HCT116 (cell line): ENCODE results near the gene PRKN. TPM values are rescaled to one million over a fixed set of nuclear protein-coding genes. Genes with fewer than 3 reads are reported as not detected.

Source experiments
- ATAC-seq: fragments of 200-7000 bp; cut with Tn5 transposase; 2 replicates; pipeline ENCODE4 v1.9.1; 2020; ENCODE audit warnings: mild to moderate bottlenecking, moderate library complexity
- BruUV-seq: library from RNA; stranded (reverse); fragments of 400-500 nt; replicated peaks from 2 replicates; lab custom pipeline; 2021; lab: Mats Ljungman, UMichigan
- CTCF ChIA-PET: fragments of 300-600 bp; sonication (Branson Sonifier 250); formaldehyde crosslinking; loops from one replicate; lab custom pipeline; 2021; ENCODE audit warnings: antibody characterized with exemption; lab: Charles Lee
- POLR2A ChIA-PET: fragments of 300-600, 350-600 bp; sonication (Branson Sonifier 250); formaldehyde crosslinking; loops from one replicate; lab custom pipeline; 2021; ENCODE audit warnings: antibody characterized with exemption; lab: Charles Lee
- RAD21 ChIA-PET, 2 experiments: fragments of 300-600 bp; sonication (Branson Sonifier 250); formaldehyde crosslinking; loops; one replicate each; lab custom pipeline; 2023; ENCODE audit warnings: low total read pairs in 2 of 2; ENCODE audit not compliant: uncharacterized antibody in 2 of 2, unreplicated experiment in 2 of 2, low non-redundant PET in 1 of 2; lab: Charles Lee
- DNase-seq: peaks from one replicate; pipeline ENCODE4 v3.0.0-alpha.2; 2010; ENCODE audit warnings: low read depth, low spot score
- H2AFZ ChIP-seq: fragments of 200-600 bp; shearing (Covaris generic), sonication (generic); 2 replicates; pipeline ENCODE4 v1.6.1; 2017; ENCODE audit warnings: low read depth, mixed run types, mixed read lengths, antibody characterized with exemption, low read length; ENCODE audit not compliant: poor library complexity, severe bottlenecking
- H3K27ac ChIP-seq: 2 replicates; pipeline ENCODE4 v1.5.1; 2012; ENCODE audit warnings: low read depth, low read length
- H3K27me3 ChIP-seq: fragments of 200-600 bp; sonication (generic); 2 replicates; pipeline ENCODE4 v1.6.1; 2016; ENCODE audit warnings: mixed run types, low read length, mixed read lengths; ENCODE audit not compliant: insufficient read depth
- H3K36me3 ChIP-seq, 2 experiments: fragments of 200-500 bp in 1 of 2; fragments of 200-600 bp in 1 of 2; sonication (Bioruptor generic) in 1 of 2; sonication (generic) in 1 of 2; 2 replicates each; pipeline versions ENCODE4 v1.5.1 to v1.6.1; 2014 to 2016; ENCODE audit warnings: low read length in 2 of 2, inconsistent platforms in 1 of 2, mixed read lengths in 1 of 2, mixed run types in 1 of 2; ENCODE audit not compliant: insufficient read depth in 2 of 2, control insufficient read depth in 1 of 2
- H3K4me1 ChIP-seq, 2 experiments: fragments of 200-600 bp in 1 of 2; sonication (generic) in 1 of 2; 2 replicates each; pipeline versions ENCODE4 v1.5.1 to v1.6.1; 2012 to 2017; ENCODE audit warnings: low read length in 2 of 2, inconsistent platforms in 1 of 2, mild to moderate bottlenecking in 1 of 2, mixed read lengths in 1 of 2, mixed run types in 1 of 2, moderate library complexity in 1 of 2; ENCODE audit not compliant: insufficient read depth in 2 of 2, control insufficient read depth in 1 of 2
- H3K4me2 ChIP-seq: fragments of 200-600 bp; sonication (generic); 2 replicates; pipeline ENCODE4 v1.6.1; 2017; ENCODE audit warnings: mixed run types, low read length, mixed read lengths
- H3K4me3 ChIP-seq, 2 experiments: fragments of 200-600 bp in 1 of 2; sonication (generic) in 1 of 2; replicated peaks in 1 of 2; 2 replicates each; pipeline ENCODE4 v1.5.1; 2011 to 2016; ENCODE audit warnings: low read length in 2 of 2, control low read depth in 1 of 2, low read depth in 1 of 2, mild to moderate bottlenecking in 1 of 2, mixed read lengths in 1 of 2, mixed run types in 1 of 2
- H3K79me2 ChIP-seq: fragments of 200-600 bp; sonication (generic); 2 replicates; pipeline ENCODE4 v1.6.1; 2017; ENCODE audit warnings: mild to moderate bottlenecking, mixed run types, low read length, moderate library complexity, mixed read lengths; ENCODE audit not compliant: insufficient read depth
- H3K9ac ChIP-seq: fragments of 200-600 bp; sonication (generic); 2 replicates; pipeline ENCODE4 v1.6.1; 2016; ENCODE audit warnings: low read length, mixed read lengths
- H3K9me2 ChIP-seq: fragments of 200-600 bp; sonication (generic), shearing (Covaris generic); 2 replicates; pipeline ENCODE4 v1.6.1; 2017; ENCODE audit warnings: mixed run types, mild to moderate bottlenecking, moderate library complexity; ENCODE audit not compliant: insufficient read depth
- H3K9me3 ChIP-seq, 2 experiments: fragments of 200-500 bp in 1 of 2; fragments of 200-600 bp in 1 of 2; sonication (Bioruptor generic) in 1 of 2; sonication (generic) in 1 of 2; 2 replicates each; pipeline ENCODE4 v1.6.1; 2014 to 2017; ENCODE audit warnings: low read length in 2 of 2, mixed read lengths in 2 of 2, inconsistent platforms in 1 of 2, low read depth in 1 of 2, mild to moderate bottlenecking in 1 of 2, mixed run types in 1 of 2, moderate library complexity in 1 of 2; ENCODE audit not compliant: control insufficient read depth in 1 of 2, insufficient read depth in 1 of 2
- H4K20me1 ChIP-seq: fragments of 200-600 bp; sonication (generic), shearing (Covaris generic); 2 replicates; pipeline ENCODE4 v1.6.1; 2017; ENCODE audit warnings: mixed run types, mild to moderate bottlenecking, moderate library complexity; ENCODE audit not compliant: insufficient read depth
- CBX3 ChIP-seq: IDR thresholded peaks from 2 replicates; pipeline ENCODE4 v1.6.1; 2012; ENCODE audit warnings: low read depth
- CEBPB ChIP-seq: IDR thresholded peaks from 2 replicates; pipeline ENCODE4 v1.6.1; 2012; ENCODE audit warnings: low read depth
- EZH2 ChIP-seq: fragments of 200-600 bp; sonication (generic); IDR thresholded peaks from 2 replicates; pipeline ENCODE4 v1.6.1; 2017; ENCODE audit warnings: antibody characterized with exemption, mixed run types
- EZH2phosphoT487 ChIP-seq: fragments of 200-600 bp; IDR thresholded peaks from 2 replicates; pipeline ENCODE4 v1.6.1; 2018; ENCODE audit warnings: antibody characterized with exemption, borderline replicate concordance
- FOSL1 ChIP-seq: IDR thresholded peaks from 2 replicates; pipeline ENCODE4 v1.6.1; 2012; ENCODE audit warnings: low read depth
- JUND ChIP-seq: IDR thresholded peaks from 2 replicates; pipeline ENCODE4 v1.6.1; 2012
- TCF7L2 ChIP-seq: IDR thresholded peaks from 2 replicates; pipeline ENCODE4 v1.7.0; 2011; ENCODE audit warnings: borderline replicate concordance, inconsistent platforms; ENCODE audit not compliant: insufficient read depth, insufficient read length; ENCODE audit errors: extremely low read depth
- ZFX ChIP-seq: fragments of 450-650 bp; IDR thresholded peaks from 2 replicates; pipeline ENCODE4 v1.6.1; 2017
- ZNF274 ChIP-seq: fragments of 200-500 bp; sonication (Bioruptor generic); IDR thresholded peaks from 2 replicates; pipeline ENCODE4 v1.6.1; 2014; ENCODE audit warnings: mild to moderate bottlenecking, low read depth, low read length, inconsistent platforms
- intact Hi-C: fragments of 100-400 bp; cut with micrococcal nuclease; formaldehyde crosslinking; loops from 2 replicates; pipeline ENCODE4 v1.10.0; 2022
- total RNA-seq: library from RNA; stranded (reverse); gene quantifications from one replicate; pipeline ENCODE4 v1.2.1, GENCODE V29; 2021; ENCODE audit not compliant: unreplicated experiment
- TF ChIP-seq, protein P1 (sequence below): IDR thresholded peaks from 2 replicates; pipeline ENCODE4 v1.6.1; 2011; ENCODE audit warnings: mild to moderate bottlenecking, low read length, moderate library complexity; ENCODE audit not compliant: insufficient replicate concordance; ENCODE audit errors: extremely low read depth
- TF ChIP-seq, protein P2 (sequence below): IDR thresholded peaks from 2 replicates; pipeline ENCODE4 v1.6.1; 2012

Gene PRKN
- total RNA-seq, 1 experiment from 2014 or later: 2.6 TPM

DNA sequence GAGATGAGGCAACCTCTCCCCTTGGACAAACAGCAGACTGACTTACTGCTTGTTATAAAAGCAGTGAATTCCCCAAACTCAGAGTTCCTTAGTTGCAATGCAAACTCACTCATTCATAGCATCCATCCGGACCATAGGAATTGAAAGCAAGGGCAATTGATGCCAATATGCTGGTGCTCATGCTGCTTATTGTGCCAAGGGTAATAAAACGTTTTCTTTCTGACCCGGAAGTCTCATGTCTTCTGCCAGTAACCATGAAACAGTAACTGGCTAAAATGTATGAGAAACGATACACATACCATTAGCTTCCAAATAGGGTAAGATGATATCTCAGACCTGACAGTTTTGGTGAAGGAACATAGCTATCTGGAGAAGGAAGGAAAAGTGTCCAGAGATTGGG, 18.1 kb downstream of the PRKN start:
- no peaks in the 10 kb centered on the region; a peak in 1 of 4 replicates for H3K9me3 ChIP-seq
- CTCF ChIA-PET: no interaction called here
- H3K27ac ChIP-seq: no peak overlapping the region
- no peaks in the 10 kb centered on the region for H3K4me1 ChIP-seq
- H3K79me2 ChIP-seq: no peaks in the 10 kb centered on the region
- DNase-seq (no peak), ATAC-seq (no peak)
- H3K4me3 ChIP-seq: no peak overlapping the region
- no peak overlapping the region for H3K4me2 ChIP-seq
- BruUV-seq: no TSS peak
- TF ChIP-seq TCF7L2: no peak
- no peak for TF ChIP-seq ZNF274
- no peak for TF ChIP-seq EZH2
- TF ChIP-seq JUND: no peak
- TF ChIP-seq FOSL1: no peak
- TF ChIP-seq, protein P1, sequence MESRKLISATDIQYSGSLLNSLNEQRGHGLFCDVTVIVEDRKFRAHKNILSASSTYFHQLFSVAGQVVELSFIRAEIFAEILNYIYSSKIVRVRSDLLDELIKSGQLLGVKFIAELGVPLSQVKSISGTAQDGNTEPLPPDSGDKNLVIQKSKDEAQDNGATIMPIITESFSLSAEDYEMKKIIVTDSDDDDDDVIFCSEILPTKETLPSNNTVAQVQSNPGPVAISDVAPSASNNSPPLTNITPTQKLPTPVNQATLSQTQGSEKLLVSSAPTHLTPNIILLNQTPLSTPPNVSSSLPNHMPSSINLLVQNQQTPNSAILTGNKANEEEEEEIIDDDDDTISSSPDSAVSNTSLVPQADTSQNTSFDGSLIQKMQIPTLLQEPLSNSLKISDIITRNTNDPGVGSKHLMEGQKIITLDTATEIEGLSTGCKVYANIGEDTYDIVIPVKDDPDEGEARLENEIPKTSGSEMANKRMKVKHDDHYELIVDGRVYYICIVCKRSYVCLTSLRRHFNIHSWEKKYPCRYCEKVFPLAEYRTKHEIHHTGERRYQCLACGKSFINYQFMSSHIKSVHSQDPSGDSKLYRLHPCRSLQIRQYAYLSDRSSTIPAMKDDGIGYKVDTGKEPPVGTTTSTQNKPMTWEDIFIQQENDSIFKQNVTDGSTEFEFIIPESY: no peak
- no peak for TF ChIP-seq EZH2phosphoT487
- TF ChIP-seq CBX3: no peak
- TF ChIP-seq ZFX: no peak
- no peak for TF ChIP-seq CEBPB
- TF ChIP-seq, protein P2, sequence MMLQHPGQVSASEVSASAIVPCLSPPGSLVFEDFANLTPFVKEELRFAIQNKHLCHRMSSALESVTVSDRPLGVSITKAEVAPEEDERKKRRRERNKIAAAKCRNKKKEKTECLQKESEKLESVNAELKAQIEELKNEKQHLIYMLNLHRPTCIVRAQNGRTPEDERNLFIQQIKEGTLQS: no peak
- TF ChIP-seq, all 23 proteins: peak for 0
- H3K36me3 ChIP-seq: no peaks in the 10 kb centered on the region
- ChIA-PET RAD21 (no interaction called here), POLR2A (no interaction called here)
- intact Hi-C loops: no loop called here
- H2AFZ ChIP-seq: no peak overlapping the region
- no peaks in the 10 kb centered on the region for H3K9me2 ChIP-seq
- no peaks in the 10 kb centered on the region for H4K20me1 ChIP-seq
- H3K9ac ChIP-seq: no peak overlapping the region
- no peaks in the 10 kb centered on the region for H3K27me3 ChIP-seq
